Colon (tissue), 2 donors: Measurements from ENCODE around the gene ENTPD3.
"Not testable (repeated sequence)": the region's sequence is repeated elsewhere in the genome, so short reads cannot be mapped to it uniquely, and the experiment has no call there.

Experiments
- FAIRE-seq: peaks from 2 replicates; lab custom pipeline; 2012; peaks lifted over from hg19 to GRCh38; lab: Jason Lieb, UNC
- donor health status: control.
- donor health status: control.

The ENTPD3 gene

DNA sequence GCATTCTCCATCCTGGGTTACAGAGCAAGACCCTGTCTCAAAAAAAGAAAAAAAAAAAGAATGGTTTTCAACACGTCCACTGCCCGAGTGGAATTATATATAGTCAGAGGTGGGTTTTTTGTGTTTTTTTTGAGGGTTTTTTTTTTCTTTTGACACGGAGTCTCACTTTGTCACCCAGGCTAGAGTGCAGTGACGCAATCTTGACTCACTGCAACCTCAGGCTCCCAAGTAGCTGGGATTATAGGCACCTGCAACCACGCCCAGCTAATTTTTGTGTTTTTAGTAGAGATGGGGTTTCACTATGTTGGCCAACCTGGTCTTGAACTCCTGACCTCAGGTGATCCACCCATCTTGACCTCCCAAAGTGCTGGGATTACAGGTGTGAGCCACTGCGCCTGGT lies 73.5 kb downstream of the ENTPD3 start:
- not testable (repeated sequence) for FAIRE-seq

DNA sequence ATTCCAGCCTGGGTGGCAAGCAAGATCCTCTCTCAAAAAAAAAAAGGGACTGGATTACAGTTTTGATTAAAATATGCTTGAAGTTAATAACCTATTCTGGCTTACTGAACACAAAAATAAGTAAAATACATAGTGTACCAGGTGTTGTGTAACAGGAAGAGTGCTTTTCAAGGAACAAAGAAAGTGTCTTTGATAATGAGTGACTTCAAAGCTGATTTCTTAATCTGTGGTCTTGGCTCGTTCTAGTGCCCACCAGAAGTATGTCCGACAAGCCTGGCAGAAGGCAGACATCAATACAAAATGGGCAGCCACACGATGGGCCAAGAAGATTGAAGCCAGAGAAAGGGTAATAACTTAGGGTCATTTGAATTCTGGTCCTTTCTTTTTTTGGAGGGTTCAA lies 74.2 kb downstream of the ENTPD3 start:
- FAIRE-seq: no peak

- not testable (repeated sequence) for FAIRE-seq
These were observed 75.9 kb downstream of the ENTPD3 start for GRCh38 chr3:40462838-40463237.

DNA sequence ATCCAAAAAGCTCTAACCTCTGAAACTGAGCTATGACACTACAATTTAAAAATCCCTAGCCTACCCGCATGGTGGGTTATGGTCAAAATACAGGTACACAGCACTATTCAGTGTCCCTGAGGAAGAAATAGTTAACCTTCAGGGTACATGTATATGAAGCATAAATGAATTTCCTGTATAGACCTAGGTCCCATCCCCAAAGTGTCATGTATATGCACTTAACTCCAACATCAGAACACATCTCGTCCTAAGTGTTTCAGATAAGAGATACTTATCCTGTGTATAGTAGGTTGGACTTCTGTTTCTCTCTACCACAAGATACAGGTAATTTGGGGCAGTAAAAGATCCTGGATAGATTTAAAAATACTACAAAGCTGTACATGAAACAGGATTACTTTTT lies 76.6 kb downstream of the ENTPD3 start:
- FAIRE-seq: no peak

- FAIRE-seq: no peak
These were observed 77.5 kb downstream of the ENTPD3 start for GRCh38 chr3:40464339-40465110.

DNA sequence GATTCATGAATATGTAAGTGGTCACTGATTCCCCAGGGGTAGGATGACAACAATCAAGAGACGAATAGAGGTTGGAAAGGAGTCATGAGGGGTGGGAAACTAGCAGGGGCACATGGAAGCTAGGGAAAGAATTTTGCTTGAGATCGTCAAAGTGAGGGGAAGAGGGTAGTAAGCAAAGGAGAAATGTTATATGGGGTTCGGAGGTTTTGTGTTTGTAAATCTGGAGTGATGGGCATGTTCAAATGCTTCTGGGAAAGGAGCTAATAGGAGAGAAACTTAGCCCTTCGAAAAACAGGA lies 78.1 kb downstream of the ENTPD3 start:
- no peak for FAIRE-seq

DNA sequence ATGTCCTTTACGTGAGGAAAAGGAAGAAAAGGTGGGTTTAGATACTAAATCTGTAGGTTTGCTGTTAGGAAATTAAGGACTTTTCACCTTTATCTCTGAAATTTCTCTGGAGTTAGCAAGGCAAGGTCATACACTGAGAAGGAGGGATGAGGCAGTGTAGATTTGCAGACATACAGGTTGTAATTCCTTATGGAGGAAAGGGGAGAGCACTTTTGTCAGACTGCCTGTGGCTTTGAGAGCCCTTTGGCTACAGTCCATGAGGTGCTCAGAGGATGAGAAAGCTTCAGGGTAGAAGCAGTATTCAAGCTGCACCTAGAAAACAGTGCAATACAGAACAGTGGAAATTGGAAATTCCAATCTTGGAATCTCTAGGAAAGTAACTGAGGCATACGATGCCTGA lies 78.5 kb downstream of the ENTPD3 start:
- FAIRE-seq: no peak

DNA sequence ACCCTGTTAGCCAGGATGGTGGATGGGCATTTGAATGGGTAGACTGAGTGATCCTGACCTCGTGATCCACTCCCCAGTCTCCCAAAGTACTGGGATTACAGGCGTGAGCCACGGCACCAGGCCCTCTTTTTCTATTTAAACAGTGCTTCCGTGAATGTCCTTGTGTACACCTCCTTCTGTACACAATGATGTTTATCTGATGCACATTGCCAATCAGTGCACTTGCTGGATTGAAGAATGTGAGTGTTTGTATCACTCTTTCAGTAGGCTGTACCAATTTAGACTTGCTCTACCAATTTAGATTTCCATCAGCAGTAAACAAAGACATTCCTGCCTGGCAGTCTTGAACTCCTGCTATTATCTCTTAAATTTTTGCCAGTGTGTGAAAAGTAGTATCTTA lies 81.0 kb downstream of the ENTPD3 start:
- FAIRE-seq: no peak

- FAIRE-seq: no peak
These were observed 83.7 kb downstream of the ENTPD3 start for GRCh38 chr3:40470701-40471100.

DNA sequence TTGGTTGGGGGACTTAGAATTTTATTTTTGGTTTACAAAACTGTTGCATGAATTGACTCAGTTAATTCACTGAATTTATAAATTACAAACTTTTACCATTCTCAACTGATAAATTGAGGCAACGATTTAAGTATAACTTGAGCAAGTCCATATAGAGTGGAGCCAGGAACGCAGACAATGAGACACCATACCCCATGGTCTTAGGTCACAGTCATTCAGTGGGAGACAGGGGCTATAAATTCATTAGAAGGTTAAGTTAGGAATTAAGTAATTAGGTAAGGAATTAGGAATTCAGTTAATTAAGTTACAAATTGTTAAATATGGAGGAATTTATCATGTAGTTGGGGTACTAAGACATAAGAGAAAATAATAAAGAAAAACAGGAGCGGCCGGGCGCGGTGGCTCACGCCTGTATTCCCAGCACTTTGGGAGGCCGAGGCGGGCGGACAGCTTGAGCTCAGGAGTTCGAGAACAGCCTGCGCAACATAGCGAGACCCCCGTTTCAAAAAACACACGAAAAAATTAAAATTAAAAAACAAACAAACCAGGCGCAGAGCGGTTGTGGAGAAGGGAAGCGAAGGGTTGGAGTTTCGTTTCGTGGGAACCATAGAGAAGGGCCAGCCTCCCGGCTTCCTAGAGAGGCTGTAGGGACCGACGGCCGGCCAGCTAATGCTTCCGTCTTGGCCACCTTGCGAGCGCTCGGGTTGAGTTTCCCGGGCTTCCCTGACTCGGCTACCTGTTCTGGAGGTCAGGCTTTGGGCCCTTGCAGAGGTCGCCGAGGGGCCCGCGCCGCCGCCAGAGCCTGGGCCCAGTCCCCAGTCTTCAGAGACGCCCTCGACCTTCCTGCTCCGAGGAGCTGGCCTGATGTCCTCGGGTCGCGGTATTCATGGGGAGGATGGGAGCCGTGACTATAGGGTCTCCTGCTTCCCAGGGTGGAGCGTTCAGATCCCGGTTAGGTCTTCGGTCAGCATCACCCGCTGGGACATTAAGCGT lies 89.8 kb downstream of the ENTPD3 start, which contains the start of gene ZNF619:
ZNF619 (plus strand) TSS at position 645 of the 993 bp plus-strand sequence. CDS start 858 bp downstream, outside the sequence.
- no peak for FAIRE-seq

- FAIRE-seq: no peak
These were observed 90.7 kb downstream of the ENTPD3 start for GRCh38 chr3:40477666-40478065.
